T-helper 2 cell treated with Interferon-gamma antibody and Interleukin-4, amounts not matched to agents 5 μg/mL and 100 μg/mL, for 36 hours (primary cell): ENCODE measurements around the gene TIMM44.

Experiments
- DNase-seq: peaks from one replicate; pipeline ENCODE4 v3.0.0; 2021; ENCODE audit warnings: low spot score
- H3K27ac Mint-ChIP-seq: one replicate; pipeline ENCODE4 v1.8.0; 2021; ENCODE audit warnings: mild to moderate bottlenecking, mixed read lengths
- H3K27me3 Mint-ChIP-seq: one replicate; pipeline ENCODE4 v1.8.0; 2021; ENCODE audit warnings: low read depth, mixed read lengths
- H3K36me3 Mint-ChIP-seq: one replicate; pipeline ENCODE4 v1.8.0; 2021; ENCODE audit warnings: low read depth, mixed read lengths
- H3K4me1 Mint-ChIP-seq: one replicate; pipeline ENCODE4 v1.8.0; 2021; ENCODE audit warnings: low read depth, mixed read lengths
- H3K4me3 Mint-ChIP-seq: one replicate; pipeline ENCODE4 v1.8.0; 2022; ENCODE audit warnings: mild to moderate bottlenecking, moderate library complexity, mixed read lengths
- H3K9me3 Mint-ChIP-seq: one replicate; pipeline ENCODE4 v1.8.0; 2021; ENCODE audit warnings: mixed read lengths

TIMM44 gene, protein sequence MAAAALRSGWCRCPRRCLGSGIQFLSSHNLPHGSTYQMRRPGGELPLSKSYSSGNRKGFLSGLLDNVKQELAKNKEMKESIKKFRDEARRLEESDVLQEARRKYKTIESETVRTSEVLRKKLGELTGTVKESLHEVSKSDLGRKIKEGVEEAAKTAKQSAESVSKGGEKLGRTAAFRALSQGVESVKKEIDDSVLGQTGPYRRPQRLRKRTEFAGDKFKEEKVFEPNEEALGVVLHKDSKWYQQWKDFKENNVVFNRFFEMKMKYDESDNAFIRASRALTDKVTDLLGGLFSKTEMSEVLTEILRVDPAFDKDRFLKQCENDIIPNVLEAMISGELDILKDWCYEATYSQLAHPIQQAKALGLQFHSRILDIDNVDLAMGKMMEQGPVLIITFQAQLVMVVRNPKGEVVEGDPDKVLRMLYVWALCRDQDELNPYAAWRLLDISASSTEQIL

DNA sequence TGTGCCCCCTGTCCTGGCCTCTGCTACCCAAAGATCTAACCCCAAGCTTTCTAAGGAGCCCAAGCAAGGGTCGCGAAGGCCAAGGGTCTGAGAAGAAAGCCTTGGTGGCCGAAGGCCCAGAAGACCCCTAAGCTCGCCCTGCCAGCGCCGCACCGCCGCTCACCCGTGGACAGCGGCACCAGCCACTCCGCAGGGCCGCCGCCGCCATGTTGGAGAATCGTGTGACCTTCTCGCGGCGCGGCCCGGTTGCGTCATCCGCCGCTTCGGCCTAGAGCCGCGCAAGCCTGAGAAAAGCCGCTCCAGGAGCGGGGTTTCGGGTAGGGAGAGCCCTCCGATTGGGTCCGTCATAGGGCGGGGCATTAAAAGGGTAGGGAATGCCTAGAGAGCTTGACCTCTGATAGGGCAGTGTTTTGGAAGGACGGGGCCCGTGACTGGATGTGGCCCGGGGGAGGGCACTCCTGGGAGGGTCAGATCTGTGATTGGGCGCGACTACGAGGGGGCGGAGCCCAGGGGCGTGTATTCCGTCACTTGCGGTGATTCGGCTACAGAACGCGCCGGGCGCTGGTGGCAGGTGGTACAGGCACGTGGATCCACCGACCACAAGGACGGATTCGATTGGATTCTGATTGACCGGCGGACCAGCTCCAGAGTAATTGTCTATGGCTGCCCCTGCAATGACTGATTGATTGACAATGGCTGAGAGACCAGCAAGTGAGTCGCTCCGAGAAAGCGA lies at the start of gene TIMM44:
TIMM44 (minus strand) TSS at position 223 of the 733 bp plus-strand sequence; CDS start at position 208, 15 bp downstream.
- peak; percentile 99 for DNase-seq
- Mint-ChIP-seq H3K4me1 (peaks cover 22% of the 10 kb centered on the region), H3K27me3 (no peaks in the 10 kb centered on the region), H3K9me3 (no peaks in the 10 kb centered on the region), H3K27ac (peak within 1 kb of the TSS; percentile 97), H3K36me3 (peaks cover 10% of the 10 kb centered on the region), H3K4me3 (peak within 1 kb of the TSS; percentile 97)

DNA sequence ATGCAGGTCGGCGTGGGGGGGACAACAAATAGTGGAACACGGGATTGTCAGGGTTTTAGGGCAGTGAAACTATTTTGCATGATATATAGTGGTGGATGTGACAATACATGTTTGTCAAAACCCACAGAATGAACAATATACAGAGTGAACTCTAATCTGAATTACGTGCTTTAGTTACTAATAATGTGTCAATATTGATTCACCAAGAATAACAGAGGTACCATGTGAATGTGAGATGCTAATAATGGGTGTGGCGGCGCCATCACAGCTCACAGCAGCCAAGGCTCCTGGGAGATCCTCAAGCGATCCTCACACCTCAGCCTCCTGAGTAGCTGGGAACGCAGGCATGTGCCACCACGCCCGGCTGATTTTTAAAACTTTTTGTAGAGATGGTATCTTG lies 49.1 kb upstream of the TIMM44 start:
- Mint-ChIP-seq H3K4me1 (peaks cover 15% of the 10 kb centered on the region), H3K36me3 (peaks cover 26% of the 10 kb centered on the region), H3K27me3 (no peaks in the 10 kb centered on the region), H3K9me3 (no peaks in the 10 kb centered on the region), H3K4me3 (no peak overlapping the region), H3K27ac (no peak overlapping the region)
- no peak for DNase-seq

DNA sequence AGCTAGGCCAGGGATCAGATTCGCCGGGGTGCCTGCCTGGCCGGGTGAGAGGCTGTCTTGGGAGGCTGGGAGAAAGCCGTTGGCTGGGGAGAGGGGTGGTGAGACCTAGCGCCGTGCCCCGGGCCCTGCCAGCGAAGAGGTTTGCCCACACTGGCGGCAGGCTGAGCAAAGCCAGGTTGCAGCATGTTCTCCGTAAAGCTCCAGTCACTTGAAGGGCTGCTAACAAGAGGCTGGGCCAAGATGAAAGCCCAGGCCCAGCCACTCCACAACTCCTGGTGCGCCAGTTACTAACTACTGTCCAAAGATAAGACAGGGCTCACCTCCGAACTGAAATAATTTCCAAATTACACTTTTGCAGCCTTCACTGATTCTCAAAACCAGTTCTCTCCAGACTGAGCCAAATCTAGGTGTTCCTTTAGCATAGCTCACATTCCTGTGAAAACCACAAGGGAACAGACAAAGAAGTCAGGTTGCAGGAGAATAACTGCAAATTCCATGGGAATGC lies 45.7 kb upstream of the TIMM44 start:
- Mint-ChIP-seq H3K4me1 (peaks cover 4% of the 10 kb centered on the region), H3K9me3 (no peaks in the 10 kb centered on the region), H3K4me3 (no peak overlapping the region), H3K27ac (no peak overlapping the region), H3K27me3 (no peaks in the 10 kb centered on the region), H3K36me3 (peaks cover 34% of the 10 kb centered on the region)
- DNase-seq, result no peak

DNA sequence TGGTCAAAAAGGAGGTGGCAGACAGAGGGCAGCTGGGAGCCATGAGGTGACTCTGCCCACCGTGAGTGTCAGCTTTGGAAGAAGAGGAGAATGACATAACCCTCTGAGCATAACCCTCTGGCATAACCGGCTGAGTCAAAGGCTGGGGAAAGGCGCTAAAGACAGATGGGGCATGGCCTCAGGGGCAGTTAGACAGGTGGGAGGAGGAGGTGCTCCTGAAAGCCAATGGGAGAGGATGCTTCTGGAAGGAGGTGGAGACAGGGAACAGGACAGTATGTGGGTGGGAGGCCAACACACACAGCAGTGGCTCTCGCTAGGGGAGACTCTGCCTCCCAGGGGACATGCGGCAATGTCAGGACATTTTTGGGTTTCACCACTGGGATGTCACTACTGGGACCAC lies 44.8 kb upstream of the TIMM44 start:
- no peak for DNase-seq
- H3K4me1 Mint-ChIP-seq, result peaks cover 4% of the 10 kb centered on the region
- H3K4me3 Mint-ChIP-seq, result no peak overlapping the region
- no peaks in the 10 kb centered on the region for H3K27me3 Mint-ChIP-seq
- H3K9me3 Mint-ChIP-seq, result no peaks in the 10 kb centered on the region
- H3K27ac Mint-ChIP-seq, result no peak overlapping the region
- H3K36me3 Mint-ChIP-seq, result peaks cover 34% of the 10 kb centered on the region

DNA sequence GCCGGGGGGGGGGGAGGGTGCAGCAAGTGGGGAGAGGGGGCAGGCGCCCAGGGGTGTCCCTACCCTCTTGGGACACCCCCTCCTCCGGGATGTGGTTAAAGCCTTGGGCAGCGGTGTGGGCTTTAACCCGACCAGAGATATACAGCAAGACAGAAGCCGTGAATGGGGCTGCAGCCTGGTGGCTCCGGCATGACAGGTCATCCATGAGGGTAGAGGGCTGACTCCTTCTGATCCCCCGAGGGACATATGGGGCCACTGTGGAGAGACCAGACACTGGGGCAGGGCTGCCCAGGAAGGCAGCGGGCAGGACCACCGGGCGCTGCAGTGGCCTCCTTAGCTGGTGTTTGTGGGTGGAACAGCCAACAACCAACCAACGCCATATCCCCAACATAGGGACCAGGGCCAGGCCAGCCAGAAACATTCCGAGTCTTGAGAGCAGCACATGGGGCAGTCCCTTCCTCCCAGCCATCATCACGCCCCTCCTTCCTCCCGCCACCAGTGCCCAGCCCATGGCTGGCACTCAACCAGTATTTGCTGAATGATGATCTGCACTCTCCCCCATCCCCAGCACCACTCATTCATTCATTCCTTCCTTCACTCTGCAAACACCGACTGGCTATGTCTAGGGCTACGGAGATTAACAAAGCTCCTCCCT lies 43.8 kb upstream of the TIMM44 start:
- Mint-ChIP-seq H3K27me3 (no peaks in the 10 kb centered on the region), H3K4me3 (no peak overlapping the region), H3K4me1 (peaks cover 4% of the 10 kb centered on the region), H3K9me3 (no peaks in the 10 kb centered on the region), H3K27ac (no peak overlapping the region), H3K36me3 (peaks cover 37% of the 10 kb centered on the region)
- no peak for DNase-seq

DNA sequence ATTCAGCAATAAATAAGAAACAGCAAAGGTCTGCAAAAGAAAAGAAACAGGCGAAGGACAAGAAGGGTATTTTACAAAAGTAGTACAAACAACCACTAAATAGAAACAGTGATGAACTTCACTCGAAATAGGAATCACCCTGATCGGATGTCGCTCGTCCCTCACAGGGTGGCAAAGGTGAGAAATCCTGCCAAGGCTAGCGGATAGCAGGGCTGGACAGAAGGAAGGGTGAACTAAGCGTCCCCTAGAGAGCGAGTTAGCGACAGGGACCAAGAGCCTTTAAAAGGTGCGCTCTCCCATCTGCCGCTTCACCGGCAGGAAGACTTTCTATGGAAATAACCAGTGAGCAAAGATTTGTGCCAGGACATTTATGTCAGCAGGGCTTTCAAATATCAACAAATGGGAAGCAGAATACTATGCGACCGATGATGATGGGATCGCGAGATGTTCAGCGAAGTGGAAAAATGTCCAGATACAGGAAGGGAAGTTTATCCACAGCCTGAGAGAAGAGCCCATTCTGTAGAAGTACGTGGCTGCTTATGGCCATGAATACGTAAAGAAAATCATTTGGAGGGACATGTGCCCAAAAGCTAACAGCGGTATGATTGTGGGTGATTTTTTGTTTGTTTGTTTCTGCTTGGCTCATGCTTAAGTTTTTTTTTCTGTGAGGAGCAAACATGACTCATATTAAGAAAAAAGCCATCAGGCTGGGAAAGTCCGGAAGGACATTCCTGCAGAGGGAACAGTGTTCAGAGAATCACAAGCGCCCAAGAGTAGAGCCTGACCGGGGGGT lies 43.1 kb upstream of the TIMM44 start:
- Mint-ChIP-seq H3K4me1 (peaks cover 4% of the 10 kb centered on the region), H3K36me3 (peaks cover 39% of the 10 kb centered on the region), H3K4me3 (no peak overlapping the region), H3K9me3 (no peaks in the 10 kb centered on the region), H3K27ac (no peak overlapping the region), H3K27me3 (no peaks in the 10 kb centered on the region)
- no peak for DNase-seq

DNA sequence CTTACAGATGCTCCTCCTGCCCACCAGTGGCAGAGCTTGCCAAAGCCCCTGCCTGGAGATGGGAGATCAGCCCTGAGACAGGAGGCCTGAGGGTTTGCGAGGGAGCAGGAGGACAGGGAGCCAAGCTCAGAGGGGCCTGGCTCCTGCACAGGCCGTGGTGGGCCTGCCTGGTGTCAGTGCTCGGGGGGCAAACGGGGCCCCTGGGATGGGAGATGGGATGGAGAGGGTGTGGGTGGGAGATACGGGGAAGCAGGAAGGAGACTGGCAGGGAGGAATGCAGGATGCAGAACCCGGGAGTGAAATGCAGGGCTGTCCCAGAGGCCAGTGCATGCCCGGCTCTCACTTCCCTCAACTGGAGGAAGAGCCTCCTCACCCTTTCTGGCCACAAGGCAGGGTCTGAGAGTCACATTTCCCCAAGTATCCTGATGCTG lies 42.0 kb upstream of the TIMM44 start:
- no peaks in the 10 kb centered on the region for H3K9me3 Mint-ChIP-seq
- no peak overlapping the region for H3K4me3 Mint-ChIP-seq
- H3K27ac Mint-ChIP-seq, result no peak overlapping the region
- H3K4me1 Mint-ChIP-seq, result peaks cover 4% of the 10 kb centered on the region
- no peak for DNase-seq
- peaks cover 35% of the 10 kb centered on the region for H3K36me3 Mint-ChIP-seq
- H3K27me3 Mint-ChIP-seq, result no peaks in the 10 kb centered on the region

DNA sequence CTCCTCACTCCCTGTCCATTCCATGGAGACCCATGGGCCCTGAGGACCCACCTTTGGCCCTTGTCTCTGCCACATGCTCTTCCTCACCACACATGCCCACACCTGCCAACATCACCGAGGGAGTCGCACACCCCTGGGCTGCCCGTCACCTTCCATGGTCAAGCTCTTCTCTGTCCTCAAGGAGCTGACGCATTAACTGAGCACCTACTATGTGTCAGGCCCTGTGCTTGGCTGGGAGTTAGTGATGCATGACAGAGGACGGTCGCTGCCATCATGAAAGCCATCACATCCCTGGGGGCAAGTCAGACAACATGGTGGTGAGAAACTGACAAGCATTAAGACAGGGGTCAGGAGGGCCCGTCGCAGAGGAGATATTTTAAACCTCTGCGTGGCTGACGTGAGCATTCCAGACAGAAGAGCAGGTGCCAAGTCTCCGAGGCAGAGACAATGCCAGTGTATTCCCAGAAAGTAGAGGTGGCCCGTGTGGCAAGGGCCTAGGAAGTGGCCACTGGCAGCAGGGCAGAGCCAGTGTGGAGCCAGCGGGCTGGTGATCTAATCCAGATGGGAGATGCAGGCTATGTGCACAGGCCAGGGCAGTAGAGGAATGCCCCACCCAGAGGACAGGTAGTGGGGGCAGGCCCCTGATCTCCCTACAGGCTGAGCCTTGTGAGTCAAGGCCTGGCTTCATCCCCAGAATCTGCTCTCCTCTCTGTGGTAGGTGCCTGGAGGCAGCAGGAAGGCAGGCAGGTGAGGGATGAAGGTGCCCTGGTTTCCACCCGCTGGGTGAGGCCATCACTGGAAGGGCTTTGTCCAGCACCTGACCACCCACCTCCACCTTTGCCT lies 40.8 kb upstream of the TIMM44 start:
- Mint-ChIP-seq H3K36me3 (peaks cover 31% of the 10 kb centered on the region), H3K4me1 (peaks cover 4% of the 10 kb centered on the region), H3K4me3 (no peak overlapping the region), H3K27ac (no peak overlapping the region), H3K27me3 (no peaks in the 10 kb centered on the region), H3K9me3 (no peaks in the 10 kb centered on the region)
- no peak for DNase-seq

DNA sequence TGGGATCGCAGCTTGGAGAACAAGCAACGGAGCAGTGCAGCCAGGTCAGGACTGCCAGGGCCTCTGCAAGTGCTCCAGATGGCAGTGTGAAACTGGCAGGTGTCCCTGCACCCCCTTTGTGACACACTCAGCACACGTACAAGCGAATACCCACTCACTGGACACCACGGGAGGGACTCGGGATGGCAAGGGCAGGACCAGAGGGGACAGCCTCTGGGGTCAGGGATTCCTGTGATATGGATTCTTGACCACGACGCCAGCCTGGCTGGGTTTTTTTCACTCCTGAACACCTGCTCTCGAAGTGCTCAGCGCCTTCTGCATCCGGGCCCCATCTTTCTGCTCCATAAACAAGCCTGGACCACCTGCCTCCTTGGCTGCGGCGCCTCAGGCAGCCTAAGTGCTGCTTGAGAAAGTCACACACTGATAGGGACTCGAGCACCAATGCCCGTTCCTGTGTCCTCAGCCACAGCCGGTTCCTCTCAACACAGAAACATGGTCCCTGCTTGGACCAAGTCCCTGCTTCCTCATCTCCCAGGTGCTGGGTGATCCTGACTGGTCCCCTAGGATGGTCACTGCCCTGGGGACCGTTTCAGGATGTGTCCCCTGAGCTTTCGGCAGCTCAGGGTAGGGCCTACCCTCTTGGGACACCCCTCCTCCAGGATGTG lies 40.0 kb upstream of the TIMM44 start:
- Mint-ChIP-seq H3K4me1 (peaks cover 4% of the 10 kb centered on the region), H3K4me3 (no peak overlapping the region), H3K27me3 (no peaks in the 10 kb centered on the region), H3K36me3 (peaks cover 25% of the 10 kb centered on the region), H3K27ac (no peak overlapping the region), H3K9me3 (no peaks in the 10 kb centered on the region)
- no peak for DNase-seq

DNA sequence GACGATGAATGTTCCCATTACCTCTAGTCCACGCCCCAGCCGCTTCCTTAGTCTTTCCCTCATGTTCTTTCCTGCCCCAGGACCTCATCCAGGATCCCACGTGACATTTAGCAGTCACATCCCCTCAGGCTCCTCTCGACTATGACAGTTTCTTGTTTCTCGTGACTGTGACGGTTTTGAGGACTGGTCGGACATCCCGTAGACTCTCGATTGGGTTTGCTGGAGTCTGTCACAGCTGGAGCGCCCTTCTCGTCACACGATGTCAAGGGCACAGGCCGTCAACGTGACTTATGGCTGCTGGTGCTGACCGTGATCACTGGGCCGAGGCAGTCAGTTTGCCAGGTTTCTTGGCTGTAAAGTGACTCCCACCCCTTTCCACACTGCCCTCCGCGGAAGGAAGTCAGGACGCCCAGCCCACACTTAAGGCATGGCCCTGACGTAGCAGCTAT lies 39.2 kb upstream of the TIMM44 start:
- peaks cover 2% of the 10 kb centered on the region for H3K4me1 Mint-ChIP-seq
- no peaks in the 10 kb centered on the region for H3K27me3 Mint-ChIP-seq
- peaks cover 18% of the 10 kb centered on the region for H3K36me3 Mint-ChIP-seq
- no peak overlapping the region for H3K27ac Mint-ChIP-seq
- no peak for DNase-seq
- no peak overlapping the region for H3K4me3 Mint-ChIP-seq
- no peaks in the 10 kb centered on the region for H3K9me3 Mint-ChIP-seq

DNA sequence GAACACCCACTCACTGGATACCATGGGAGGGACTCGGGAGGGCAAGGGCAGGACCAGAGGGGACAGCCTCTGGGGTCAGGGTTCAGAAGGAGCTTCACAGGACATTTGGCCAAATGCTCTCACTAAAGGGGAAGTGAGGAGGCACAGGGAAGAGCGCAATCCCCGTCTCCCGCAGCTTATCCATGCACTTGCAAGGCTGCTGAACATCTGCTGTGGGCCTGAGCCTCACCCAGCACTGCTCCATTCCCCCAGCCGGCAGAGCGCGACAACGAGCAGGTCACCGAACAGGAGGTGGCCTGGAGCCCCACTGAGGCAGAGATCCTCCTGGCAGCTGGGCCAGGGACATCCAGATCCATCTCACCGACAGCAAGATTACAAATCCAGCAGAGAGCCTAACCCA lies 38.6 kb upstream of the TIMM44 start:
- Mint-ChIP-seq H3K36me3 (peaks cover 15% of the 10 kb centered on the region), H3K4me1 (no peaks in the 10 kb centered on the region), H3K9me3 (no peaks in the 10 kb centered on the region), H3K27me3 (no peaks in the 10 kb centered on the region), H3K27ac (no peak overlapping the region), H3K4me3 (no peak overlapping the region)
- no peak for DNase-seq

DNA sequence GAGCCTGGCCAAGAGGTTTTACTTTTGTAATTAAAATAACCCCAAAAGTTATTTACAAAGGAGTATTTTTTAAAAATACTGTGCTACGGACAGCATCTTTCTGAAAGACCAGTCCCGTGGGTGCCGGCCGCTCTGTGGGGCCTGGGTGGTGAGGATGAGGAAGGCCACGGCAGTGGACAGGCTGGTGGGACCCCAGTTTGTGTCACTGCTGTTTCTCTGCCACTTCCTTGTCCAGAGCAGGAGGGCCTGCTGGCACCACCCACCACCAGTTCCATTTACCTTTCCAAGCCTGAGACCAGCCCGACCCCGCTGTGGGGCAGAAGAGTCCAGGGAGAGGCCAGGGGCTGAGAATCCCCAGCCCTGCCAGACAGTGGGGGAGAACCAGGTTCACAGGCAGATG lies 38.2 kb upstream of the TIMM44 start:
- no peak for DNase-seq
- Mint-ChIP-seq H3K4me3 (no peak overlapping the region), H3K4me1 (no peaks in the 10 kb centered on the region), H3K36me3 (peaks cover 14% of the 10 kb centered on the region), H3K27me3 (no peaks in the 10 kb centered on the region), H3K27ac (no peak overlapping the region), H3K9me3 (no peaks in the 10 kb centered on the region)
